Measurements from ENCODE around the gene EYA2.

EYA2 gene

GRCh38 chr20:47113362-47114109, 218.9 kb downstream of the EYA2 start:
- no peak overlapping the region for H3K27ac ChIP-seq
- TF ChIP-seq CTCF (conservative IDR thresholded peaks at IDR 0.05) (no peak), ZFX (IDR thresholded peaks at IDR 0.05) (no peak)

GRCh38 chr20:47115694-47116093, 221.1 kb downstream of the EYA2 start:
- TF ChIP-seq CTCF (conservative IDR thresholded peaks at IDR 0.05): no peak
- no peak for TF ChIP-seq ZFX (IDR thresholded peaks at IDR 0.05)
- no peak overlapping the region for H3K27ac ChIP-seq

GRCh38 chr20:47117371-47117770, 222.7 kb downstream of the EYA2 start:
- TF ChIP-seq ZFX (IDR thresholded peaks at IDR 0.05) (no peak), CTCF (conservative IDR thresholded peaks at IDR 0.05) (no peak)
- H3K27ac ChIP-seq: peak overlapping the region; percentile 25; the same call in 1 of the 2 replicates

- TF ChIP-seq CTCF (conservative IDR thresholded peaks at IDR 0.05) (no peak), ZFX (IDR thresholded peaks at IDR 0.05) (no peak)
- no peak overlapping the region; the same call in 1 of the 2 replicates for H3K27ac ChIP-seq
Measured at GRCh38 chr20:47117773-47118172, 223.1 kb downstream of the EYA2 start.

GRCh38 chr20:47118206-47118605, 223.6 kb downstream of the EYA2 start:
- TF ChIP-seq CTCF (conservative IDR thresholded peaks at IDR 0.05) (no peak), ZFX (IDR thresholded peaks at IDR 0.05) (no peak)
- no peak overlapping the region for H3K27ac ChIP-seq

- no peak overlapping the region for H3K27ac ChIP-seq
- TF ChIP-seq ZFX (IDR thresholded peaks at IDR 0.05) (no peak), CTCF (conservative IDR thresholded peaks at IDR 0.05) (no peak)
Measured at GRCh38 chr20:47118641-47119040, 224.0 kb downstream of the EYA2 start.

GRCh38 chr20:47120346-47120936, 225.8 kb downstream of the EYA2 start:
- TF ChIP-seq CTCF (conservative IDR thresholded peaks at IDR 0.05): no peak
- no peak overlapping the region for H3K27ac ChIP-seq

Measured in C4-2B (cell line).